ENCODE measurements around the gene OR5T1.

The OR5T1 gene

GRCh38 chr11:56314844-56315243, 40.9 kb downstream of the OR5T1 start, which contains the start of gene OR8K3:
Gene OR8K3, plus strand, starts transcription at chr11:56315144. Its CDS starts 3,163 bp downstream, at chr11:56318307.
- no peak for TF ChIP-seq CTCF (IDR thresholded peaks at IDR 0.05; ENCODE audit: insufficient read depth, low read depth, low read length, missing control alignments)
- H3K4me3 ChIP-seq (ENCODE audit: low read length) = no peak within 1 kb of the TSS
- DNase-seq (ENCODE audit: low read depth) = no peak
